ENCODE data around the gene INHBE.
"Not testable (repeated sequence)": the region's sequence is repeated elsewhere in the genome, so short reads cannot be mapped to it uniquely, and the experiment has no call there.

Gene INHBE

GRCh38 chr12:57441846-57442427, 13.2 kb upstream of the INHBE start:
- DNase-seq = no peak

GRCh38 chr12:57444337-57444736, 10.8 kb upstream of the INHBE start:
- DNase-seq = not testable (repeated sequence)

- no peak for DNase-seq
Measured at GRCh38 chr12:57444744-57445143, 10.4 kb upstream of the INHBE start.

GRCh38 chr12:57446292-57446960, 8.7 kb upstream of the INHBE start:
- no peak for DNase-seq

GRCh38 chr12:57448669-57449068, 6.4 kb upstream of the INHBE start:
- no peak for DNase-seq

- no peak for DNase-seq
Measured at GRCh38 chr12:57449375-57449774, 5.7 kb upstream of the INHBE start.

GRCh38 chr12:57450057-57450456, 5.0 kb upstream of the INHBE start:
- DNase-seq = no peak

- DNase-seq = no peak
Measured at GRCh38 chr12:57451233-57451778, 3.8 kb upstream of the INHBE start.

- DNase-seq = no peak
Measured at GRCh38 chr12:57452181-57452936, 2.7 kb upstream of the INHBE start.

- DNase-seq = peak; percentile 72
Measured at GRCh38 chr12:57452937-57453509, 2.1 kb upstream of the INHBE start.

- no peak for DNase-seq
Measured at GRCh38 chr12:57454213-57454565, 918 bp upstream of the INHBE start.

GRCh38 chr12:57455374-57456144, 452 bp downstream of the INHBE start:
- peak; percentile 95 for DNase-seq

GRCh38 chr12:57456145-57456700, 1.1 kb downstream of the INHBE start:
- peak; percentile 83 for DNase-seq

- no peak for DNase-seq
Measured at GRCh38 chr12:57456737-57457490, 1.8 kb downstream of the INHBE start.

- DNase-seq = no peak
Measured at GRCh38 chr12:57458665-57459054, 3.6 kb downstream of the INHBE start.

- DNase-seq = peak; percentile 99
Measured at GRCh38 chr12:57459055-57459749, 4.1 kb downstream of the INHBE start.

GRCh38 chr12:57459750-57460467, 4.8 kb downstream of the INHBE start, which contains the start of gene GLI1:
Gene GLI1 (plus strand): TSS chr12:57459785. CDS start chr12:57463692, 3,907 bp downstream.
- DNase-seq = no peak

GRCh38 chr12:57460468-57460784, 5.3 kb downstream of the INHBE start:
- no peak for DNase-seq

- DNase-seq = no peak
Measured at GRCh38 chr12:57460841-57461275, 5.8 kb downstream of the INHBE start.

- peak; percentile 41 for DNase-seq
Measured at GRCh38 chr12:57461276-57461916, 6.3 kb downstream of the INHBE start.

Measured in NCI-H510A treated with DMSO at 0.1 percent for 48 hours (cell line).